HepG2 (cell line): Measurements from ENCODE around the gene CADPS2. TPM values are rescaled to one million over a fixed set of nuclear protein-coding genes. Genes with fewer than 3 reads are reported as not detected.

Experiments used
- ATAC-seq: fragments of 200-7000 bp; cut with Tn5 transposase; 3 replicates; pipeline ENCODE4 v1.9.1; 2020; ENCODE audit warnings: mild to moderate bottlenecking, moderate library complexity
- BruUV-seq: library from RNA; stranded (reverse); fragments of 400-500 nt; replicated peaks from 2 replicates; lab custom pipeline; 2021; lab: Mats Ljungman, UMichigan
- CTCF ChIA-PET: fragments of 300-600 bp; formaldehyde crosslinking; extraction: SDS; loops from one replicate; lab custom pipeline; 2021; ENCODE audit warnings: low total read pairs, inconsistent platforms, low intra/inter-chr PET ratio; lab: Yijun Ruan, JAX
- POLR2A ChIA-PET: fragments of 350-600 bp; sonication (Branson Sonifier 250); formaldehyde crosslinking; loops from one replicate; lab custom pipeline; 2020; ENCODE audit warnings: antibody characterized with exemption, inconsistent platforms; lab: Yijun Ruan, JAX
- DNase-seq: peaks from one replicate; pipeline ENCODE4 v3.0.0-alpha.2; 2015; ENCODE audit warnings: low spot score
- FAIRE-seq: peaks from 3 replicates; lab custom pipeline; 2011; peaks lifted over from hg19 to GRCh38; lab: Jason Lieb, UNC
- H2AFZ ChIP-seq: one replicate; pipeline ENCODE4 v1.6.1; 2011; ENCODE audit warnings: low read length, inconsistent platforms
- H3K27ac ChIP-seq: fragments of 300-600 bp; 3 replicates; pipeline ENCODE4 v1.8.0; 2011; ENCODE audit warnings: mixed run types, mild to moderate bottlenecking, mixed read lengths, low read length, inconsistent platforms; ENCODE audit not compliant: insufficient read depth; ENCODE audit errors: extremely low read length
- H3K27me3 ChIP-seq, 2 experiments: fragments of 200-600 bp in 1 of 2; 2 replicates in 1 of 2; 3 replicates in 1 of 2; pipeline versions ENCODE4 v1.6.0 to v1.8.0; 2011; ENCODE audit warnings: low read length in 2 of 2, mild to moderate bottlenecking in 2 of 2, moderate library complexity in 2 of 2, inconsistent platforms in 1 of 2; ENCODE audit not compliant: insufficient read depth in 2 of 2, control insufficient read depth in 1 of 2
- H3K36me3 ChIP-seq, 2 experiments: fragments of 200-600 bp in 1 of 2; replicated peaks in 1 of 2; 2 replicates in 1 of 2; 3 replicates in 1 of 2; pipeline versions ENCODE4 v1.5.1 to v1.8.0; 2011; ENCODE audit warnings: low read length in 2 of 2, inconsistent platforms in 1 of 2; ENCODE audit not compliant: insufficient read depth in 2 of 2, control insufficient read depth in 1 of 2
- H3K4me1 ChIP-seq: 2 replicates; pipeline ENCODE4 v1.5.1; 2012; ENCODE audit warnings: low read length, inconsistent platforms; ENCODE audit not compliant: insufficient read depth
- H3K4me2 ChIP-seq: 2 replicates; pipeline ENCODE4 v1.6.0; 2011; ENCODE audit warnings: low read depth, low read length, inconsistent platforms
- H3K4me3 ChIP-seq, 3 experiments: fragments of 200-600 bp in 1 of 3; sonication (generic), shearing (Covaris generic) in 1 of 3; replicated peaks in 1 of 3; 2 replicates each; pipeline ENCODE4 v1.5.1; 2011 to 2016; ENCODE audit warnings: low read length in 3 of 3, inconsistent platforms in 2 of 3, low read depth in 2 of 3, mild to moderate bottlenecking in 2 of 3, control low read depth in 1 of 3, mixed read lengths in 1 of 3; ENCODE audit not compliant: insufficient read depth in 1 of 3
- H3K79me2 ChIP-seq: one replicate; pipeline ENCODE4 v1.6.1; 2011; ENCODE audit warnings: low read length, inconsistent platforms; ENCODE audit not compliant: insufficient read depth
- H3K9ac ChIP-seq: 2 replicates; pipeline ENCODE4 v1.6.0; 2011; ENCODE audit warnings: mild to moderate bottlenecking, low read depth, low read length, inconsistent platforms; ENCODE audit not compliant: insufficient read depth
- H3K9me3 ChIP-seq: 2 replicates; pipeline ENCODE4 v1.5.1; 2012; ENCODE audit warnings: mild to moderate bottlenecking, low read length
- H4K20me1 ChIP-seq: 2 replicates; pipeline ENCODE4 v1.6.0; 2011; ENCODE audit warnings: inconsistent platforms, mild to moderate bottlenecking, low read length, moderate library complexity; ENCODE audit not compliant: insufficient read depth
- MATR3 ChIP-seq: sonication (generic); formaldehyde crosslinking; IDR thresholded peaks from 2 replicates; pipeline ENCODE4 v1.4.0; 2020; ENCODE audit warnings: missing genetic modification reagents
- SMAD1 ChIP-seq: sonication (generic); formaldehyde crosslinking; IDR thresholded peaks from 2 replicates; pipeline ENCODE4 v1.4.0; 2020; ENCODE audit warnings: missing genetic modification reagents, low read depth, mild to moderate bottlenecking, borderline replicate concordance
- TEF ChIP-seq: sonication (generic); formaldehyde crosslinking; IDR thresholded peaks from 2 replicates; pipeline ENCODE4 v1.5.0; 2020; ENCODE audit warnings: missing genetic modification reagents
- TSC22D2 ChIP-seq: sonication (generic); formaldehyde crosslinking; IDR thresholded peaks from 2 replicates; pipeline ENCODE4 v1.5.1; 2020; ENCODE audit warnings: missing genetic modification reagents, mild to moderate bottlenecking, borderline replicate concordance
- ZBTB44 ChIP-seq: sonication (generic); formaldehyde crosslinking; IDR thresholded peaks from 2 replicates; pipeline ENCODE4 v1.4.0; 2020; ENCODE audit warnings: missing genetic modification reagents
- ZFP37 ChIP-seq: sonication (generic); formaldehyde crosslinking; IDR thresholded peaks from 2 replicates; pipeline ENCODE4 v1.4.0; 2020; ENCODE audit warnings: missing genetic modification reagents, borderline replicate concordance
- ZNF143 ChIP-seq: sonication (generic); formaldehyde crosslinking; IDR thresholded peaks from 2 replicates; pipeline ENCODE4 v1.4.0; 2020; ENCODE audit warnings: missing genetic modification reagents
- ZNF441 ChIP-seq: sonication (generic); formaldehyde crosslinking; IDR thresholded peaks from 2 replicates; pipeline ENCODE4 v1.7.0; 2021; ENCODE audit warnings: missing genetic modification reagents, borderline replicate concordance
- ZNF451 ChIP-seq: sonication (generic); formaldehyde crosslinking; IDR thresholded peaks from 2 replicates; pipeline ENCODE4 v1.5.0; 2020; ENCODE audit warnings: mild to moderate bottlenecking, missing genetic modification reagents
- in situ Hi-C: cut with HindIII; loops from 2 replicates; pipeline ENCODE4 v1.10.0; 2017; ENCODE audit warnings: low pct_unique_long_range_greater_than_20kb; ENCODE audit not compliant: extremely low pct_ligation_motif_present
- intact Hi-C: fragments of 100-400 bp; cut with micrococcal nuclease; formaldehyde crosslinking; loops from one replicate; pipeline ENCODE4 v1.10.0; 2022; ENCODE audit not compliant: unreplicated experiment
- polyA plus RNA-seq, 8 experiments: library from polyadenylated mRNA; depleted of rRNA in 3 of 8; stranded (reverse) in 7 of 8; unstranded in 1 of 8; fragments of >200 nt; fragmentation: Illumina TruSeq in 4 of 8; extraction: Trizol in 4 of 8; gene quantifications; 2 replicates each; pipeline versions ENCODE4 v1.2.1 to v1.2.3, GENCODE V29; 2011 to 2016; ENCODE audit warnings: low read depth in 4 of 8, missing spikeins in 1 of 8, mixed read lengths in 1 of 8; ENCODE audit not compliant: insufficient read depth in 1 of 8
- total RNA-seq, 5 experiments: library from RNA; depleted of rRNA; stranded (reverse); fragments of >200 nt; fragmentation: Illumina TruSeq; extraction: Trizol; gene quantifications; 2 replicates each; pipeline ENCODE4 v1.2.3, GENCODE V29; 2016; ENCODE audit warnings: low read depth in 1 of 5
- TF ChIP-seq, protein P1 (sequence below): sonication (generic); formaldehyde crosslinking; conservative IDR thresholded peaks from 2 replicates; pipeline ENCODE4 v1.5.0; 2020; ENCODE audit warnings: missing genetic modification reagents
- TF ChIP-seq, protein P2 (sequence below): sonication (generic); formaldehyde crosslinking; IDR thresholded peaks from 2 replicates; pipeline ENCODE4 v1.4.0; 2020; ENCODE audit warnings: low read depth, mild to moderate bottlenecking, missing genetic modification reagents

Gene CADPS2
- total and polyA plus RNA-seq, 2 of the 13 experiments (the other 11 are each of a cell fraction or from before 2014, with no cell fraction given), result 17.6 to 43.8 TPM

- TF ChIP-seq, protein P1, sequence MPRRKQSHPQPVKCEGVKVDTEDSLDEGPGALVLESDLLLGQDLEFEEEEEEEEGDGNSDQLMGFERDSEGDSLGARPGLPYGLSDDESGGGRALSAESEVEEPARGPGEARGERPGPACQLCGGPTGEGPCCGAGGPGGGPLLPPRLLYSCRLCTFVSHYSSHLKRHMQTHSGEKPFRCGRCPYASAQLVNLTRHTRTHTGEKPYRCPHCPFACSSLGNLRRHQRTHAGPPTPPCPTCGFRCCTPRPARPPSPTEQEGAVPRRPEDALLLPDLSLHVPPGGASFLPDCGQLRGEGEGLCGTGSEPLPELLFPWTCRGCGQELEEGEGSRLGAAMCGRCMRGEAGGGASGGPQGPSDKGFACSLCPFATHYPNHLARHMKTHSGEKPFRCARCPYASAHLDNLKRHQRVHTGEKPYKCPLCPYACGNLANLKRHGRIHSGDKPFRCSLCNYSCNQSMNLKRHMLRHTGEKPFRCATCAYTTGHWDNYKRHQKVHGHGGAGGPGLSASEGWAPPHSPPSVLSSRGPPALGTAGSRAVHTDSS (CRISPR knock-in tag), result no peak
Observed at GRCh38 chr7:122487131-122487530, 399.1 kb downstream of the CADPS2 start (continued).

DNA sequence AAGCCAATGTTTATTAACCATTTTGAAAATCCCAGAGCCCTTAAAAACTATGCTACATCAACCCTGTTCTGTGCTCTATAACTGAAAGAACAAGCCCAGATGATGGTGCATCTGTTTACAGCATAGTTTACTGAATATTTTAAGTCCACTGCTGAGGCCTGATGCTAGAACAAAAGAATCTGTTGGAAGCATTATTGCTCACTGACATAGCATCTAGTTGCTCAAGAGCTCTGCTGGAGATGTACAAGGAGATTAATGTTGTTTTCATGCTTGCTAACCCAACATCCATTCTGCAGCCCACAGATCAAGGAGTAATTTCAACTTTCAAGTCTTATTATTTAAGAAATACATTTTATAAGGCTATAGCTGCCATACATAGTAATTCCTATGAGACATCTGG is 400.4 kb downstream of the CADPS2 start:
- intact Hi-C loops, result no loop called here
- no TSS peak for BruUV-seq
- no peaks in the 10 kb centered on the region; a peak in 2 of 5 replicates for H3K36me3 ChIP-seq
- no peaks in the 10 kb centered on the region for H3K27me3 ChIP-seq
- no peak overlapping the region for H3K4me3 ChIP-seq
- in situ Hi-C loops, result no loop called here
- no peaks in the 10 kb centered on the region for H3K79me2 ChIP-seq
- FAIRE-seq, result no peak
- DNase-seq, result no peak
- ATAC-seq, result no peak
- H3K9me3 ChIP-seq, result no peaks in the 10 kb centered on the region
- no peak overlapping the region for H3K27ac ChIP-seq
- no peaks in the 10 kb centered on the region for H3K4me1 ChIP-seq
- no peak overlapping the region for H3K9ac ChIP-seq
- H3K4me2 ChIP-seq, result no peak overlapping the region
- H4K20me1 ChIP-seq, result no peaks in the 10 kb centered on the region
- no peak overlapping the region for H2AFZ ChIP-seq
- ChIA-PET CTCF (no interaction called here), POLR2A (no interaction called here)
- TF ChIP-seq, protein P2, sequence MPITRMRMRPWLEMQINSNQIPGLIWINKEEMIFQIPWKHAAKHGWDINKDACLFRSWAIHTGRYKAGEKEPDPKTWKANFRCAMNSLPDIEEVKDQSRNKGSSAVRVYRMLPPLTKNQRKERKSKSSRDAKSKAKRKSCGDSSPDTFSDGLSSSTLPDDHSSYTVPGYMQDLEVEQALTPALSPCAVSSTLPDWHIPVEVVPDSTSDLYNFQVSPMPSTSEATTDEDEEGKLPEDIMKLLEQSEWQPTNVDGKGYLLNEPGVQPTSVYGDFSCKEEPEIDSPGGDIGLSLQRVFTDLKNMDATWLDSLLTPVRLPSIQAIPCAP (CRISPR knock-in tag), result no peak
- TF ChIP-seq SMAD1 (CRISPR knock-in tag) (no peak), ZNF441 (CRISPR knock-in tag) (no peak), ZNF143 (no peak), MATR3 (CRISPR knock-in tag) (no peak), ZBTB44 (CRISPR knock-in tag) (no peak), TEF (CRISPR knock-in tag) (no peak), ZNF451 (no peak), ZFP37 (CRISPR knock-in tag) (no peak), TSC22D2 (no peak)
